HG03064 (cell line): ENCODE data around the gene RBPJ.
"Not testable (repeated sequence)": the region's sequence is repeated elsewhere in the genome, so short reads cannot be mapped to it uniquely, and the experiment has no call there.

Source experiments
- ATAC-seq: cut with Tn5 transposase; IDR thresholded peaks from one replicate; pipeline ENCODE4 v1.9.1; 2021; ENCODE audit warnings: low read depth; ENCODE audit not compliant: unreplicated experiment

Gene RBPJ

GRCh38 chr4:26300314-26301307 lies 20.2 kb upstream of the RBPJ start:
- ATAC-seq = no peak

- no peak for ATAC-seq
Observed at GRCh38 chr4:26302031-26302899, 18.5 kb upstream of the RBPJ start.

- ATAC-seq = no peak
Observed at GRCh38 chr4:26303008-26303407, 17.8 kb upstream of the RBPJ start.

GRCh38 chr4:26307037-26307800 lies 13.6 kb upstream of the RBPJ start:
- no peak for ATAC-seq

- no peak for ATAC-seq
Observed at GRCh38 chr4:26308568-26308967, 12.2 kb upstream of the RBPJ start.

- no peak for ATAC-seq
Observed at GRCh38 chr4:26310264-26310663, 10.6 kb upstream of the RBPJ start.

GRCh38 chr4:26311633-26312032 lies 9.2 kb upstream of the RBPJ start:
- no peak for ATAC-seq

- ATAC-seq = not testable (repeated sequence)
Observed at GRCh38 chr4:26315316-26315932, 5.4 kb upstream of the RBPJ start.

GRCh38 chr4:26317766-26318165 lies 3.0 kb upstream of the RBPJ start:
- ATAC-seq = no peak

GRCh38 chr4:26319467-26319948 lies 1.3 kb upstream of the RBPJ start:
- peak; percentile 68 for ATAC-seq

GRCh38 chr4:26319949-26320537 lies 771 bp upstream of the RBPJ start:
- peak; percentile 16 for ATAC-seq

GRCh38 chr4:26321373-26322221 lies 783 bp downstream of the RBPJ start:
- ATAC-seq = no peak

GRCh38 chr4:26322346-26322745 lies 1.5 kb downstream of the RBPJ start:
- ATAC-seq = no peak

- no peak for ATAC-seq
Observed at GRCh38 chr4:26323821-26324220, 3.0 kb downstream of the RBPJ start.

GRCh38 chr4:26325191-26325590 lies 4.4 kb downstream of the RBPJ start:
- no peak for ATAC-seq

- ATAC-seq = no peak
Observed at GRCh38 chr4:26326791-26327190, 6.0 kb downstream of the RBPJ start.

- no peak for ATAC-seq
Observed at GRCh38 chr4:26330186-26330787, 9.5 kb downstream of the RBPJ start.

- no peak for ATAC-seq
Observed at GRCh38 chr4:26330946-26331345, 10.1 kb downstream of the RBPJ start.
